ENCODE measurements around the gene TIGD4. TPM values are rescaled to one million over a fixed set of nuclear protein-coding genes. Genes with fewer than 3 reads are reported as not detected.

The TIGD4 gene
- total and polyA plus RNA-seq, 2 of the 8 experiments (the other 6 are each of a cell fraction or from before 2014, with no cell fraction given), result 0.42 to 2.3 TPM

DNA sequence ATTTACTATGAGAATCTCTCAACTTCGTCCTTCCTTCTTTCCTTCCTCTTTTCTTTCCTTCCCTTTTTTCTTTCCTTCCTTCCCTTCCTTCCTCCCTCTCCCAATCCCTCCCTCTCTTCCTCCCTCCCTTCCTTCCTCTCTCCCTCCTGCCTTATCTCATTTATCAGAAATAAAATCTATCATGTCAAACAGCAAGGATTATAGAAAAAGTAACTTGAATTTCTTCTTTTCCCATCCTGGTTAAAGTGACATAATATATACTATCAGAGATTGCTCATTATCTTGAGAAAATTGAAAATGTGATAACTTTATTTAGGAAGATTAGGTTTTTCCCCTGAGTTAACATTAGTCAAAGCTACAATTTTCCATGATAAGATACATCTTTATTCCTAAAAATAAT, 5.6 kb downstream of the TIGD4 start (continued):
- TF ChIP-seq, protein P1, sequence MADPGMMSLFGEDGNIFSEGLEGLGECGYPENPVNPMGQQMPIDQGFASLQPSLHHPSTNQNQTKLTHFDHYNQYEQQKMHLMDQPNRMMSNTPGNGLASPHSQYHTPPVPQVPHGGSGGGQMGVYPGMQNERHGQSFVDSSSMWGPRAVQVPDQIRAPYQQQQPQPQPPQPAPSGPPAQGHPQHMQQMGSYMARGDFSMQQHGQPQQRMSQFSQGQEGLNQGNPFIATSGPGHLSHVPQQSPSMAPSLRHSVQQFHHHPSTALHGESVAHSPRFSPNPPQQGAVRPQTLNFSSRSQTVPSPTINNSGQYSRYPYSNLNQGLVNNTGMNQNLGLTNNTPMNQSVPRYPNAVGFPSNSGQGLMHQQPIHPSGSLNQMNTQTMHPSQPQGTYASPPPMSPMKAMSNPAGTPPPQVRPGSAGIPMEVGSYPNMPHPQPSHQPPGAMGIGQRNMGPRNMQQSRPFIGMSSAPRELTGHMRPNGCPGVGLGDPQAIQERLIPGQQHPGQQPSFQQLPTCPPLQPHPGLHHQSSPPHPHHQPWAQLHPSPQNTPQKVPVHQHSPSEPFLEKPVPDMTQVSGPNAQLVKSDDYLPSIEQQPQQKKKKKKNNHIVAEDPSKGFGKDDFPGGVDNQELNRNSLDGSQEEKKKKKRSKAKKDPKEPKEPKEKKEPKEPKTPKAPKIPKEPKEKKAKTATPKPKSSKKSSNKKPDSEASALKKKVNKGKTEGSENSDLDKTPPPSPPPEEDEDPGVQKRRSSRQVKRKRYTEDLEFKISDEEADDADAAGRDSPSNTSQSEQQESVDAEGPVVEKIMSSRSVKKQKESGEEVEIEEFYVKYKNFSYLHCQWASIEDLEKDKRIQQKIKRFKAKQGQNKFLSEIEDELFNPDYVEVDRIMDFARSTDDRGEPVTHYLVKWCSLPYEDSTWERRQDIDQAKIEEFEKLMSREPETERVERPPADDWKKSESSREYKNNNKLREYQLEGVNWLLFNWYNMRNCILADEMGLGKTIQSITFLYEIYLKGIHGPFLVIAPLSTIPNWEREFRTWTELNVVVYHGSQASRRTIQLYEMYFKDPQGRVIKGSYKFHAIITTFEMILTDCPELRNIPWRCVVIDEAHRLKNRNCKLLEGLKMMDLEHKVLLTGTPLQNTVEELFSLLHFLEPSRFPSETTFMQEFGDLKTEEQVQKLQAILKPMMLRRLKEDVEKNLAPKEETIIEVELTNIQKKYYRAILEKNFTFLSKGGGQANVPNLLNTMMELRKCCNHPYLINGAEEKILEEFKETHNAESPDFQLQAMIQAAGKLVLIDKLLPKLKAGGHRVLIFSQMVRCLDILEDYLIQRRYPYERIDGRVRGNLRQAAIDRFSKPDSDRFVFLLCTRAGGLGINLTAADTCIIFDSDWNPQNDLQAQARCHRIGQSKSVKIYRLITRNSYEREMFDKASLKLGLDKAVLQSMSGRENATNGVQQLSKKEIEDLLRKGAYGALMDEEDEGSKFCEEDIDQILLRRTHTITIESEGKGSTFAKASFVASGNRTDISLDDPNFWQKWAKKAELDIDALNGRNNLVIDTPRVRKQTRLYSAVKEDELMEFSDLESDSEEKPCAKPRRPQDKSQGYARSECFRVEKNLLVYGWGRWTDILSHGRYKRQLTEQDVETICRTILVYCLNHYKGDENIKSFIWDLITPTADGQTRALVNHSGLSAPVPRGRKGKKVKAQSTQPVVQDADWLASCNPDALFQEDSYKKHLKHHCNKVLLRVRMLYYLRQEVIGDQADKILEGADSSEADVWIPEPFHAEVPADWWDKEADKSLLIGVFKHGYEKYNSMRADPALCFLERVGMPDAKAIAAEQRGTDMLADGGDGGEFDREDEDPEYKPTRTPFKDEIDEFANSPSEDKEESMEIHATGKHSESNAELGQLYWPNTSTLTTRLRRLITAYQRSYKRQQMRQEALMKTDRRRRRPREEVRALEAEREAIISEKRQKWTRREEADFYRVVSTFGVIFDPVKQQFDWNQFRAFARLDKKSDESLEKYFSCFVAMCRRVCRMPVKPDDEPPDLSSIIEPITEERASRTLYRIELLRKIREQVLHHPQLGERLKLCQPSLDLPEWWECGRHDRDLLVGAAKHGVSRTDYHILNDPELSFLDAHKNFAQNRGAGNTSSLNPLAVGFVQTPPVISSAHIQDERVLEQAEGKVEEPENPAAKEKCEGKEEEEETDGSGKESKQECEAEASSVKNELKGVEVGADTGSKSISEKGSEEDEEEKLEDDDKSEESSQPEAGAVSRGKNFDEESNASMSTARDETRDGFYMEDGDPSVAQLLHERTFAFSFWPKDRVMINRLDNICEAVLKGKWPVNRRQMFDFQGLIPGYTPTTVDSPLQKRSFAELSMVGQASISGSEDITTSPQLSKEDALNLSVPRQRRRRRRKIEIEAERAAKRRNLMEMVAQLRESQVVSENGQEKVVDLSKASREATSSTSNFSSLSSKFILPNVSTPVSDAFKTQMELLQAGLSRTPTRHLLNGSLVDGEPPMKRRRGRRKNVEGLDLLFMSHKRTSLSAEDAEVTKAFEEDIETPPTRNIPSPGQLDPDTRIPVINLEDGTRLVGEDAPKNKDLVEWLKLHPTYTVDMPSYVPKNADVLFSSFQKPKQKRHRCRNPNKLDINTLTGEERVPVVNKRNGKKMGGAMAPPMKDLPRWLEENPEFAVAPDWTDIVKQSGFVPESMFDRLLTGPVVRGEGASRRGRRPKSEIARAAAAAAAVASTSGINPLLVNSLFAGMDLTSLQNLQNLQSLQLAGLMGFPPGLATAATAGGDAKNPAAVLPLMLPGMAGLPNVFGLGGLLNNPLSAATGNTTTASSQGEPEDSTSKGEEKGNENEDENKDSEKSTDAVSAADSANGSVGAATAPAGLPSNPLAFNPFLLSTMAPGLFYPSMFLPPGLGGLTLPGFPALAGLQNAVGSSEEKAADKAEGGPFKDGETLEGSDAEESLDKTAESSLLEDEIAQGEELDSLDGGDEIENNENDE (IDR thresholded peaks at IDR 0.05; ENCODE audit: insufficient replicate concordance, low read length), result no peak
- no peak for TF ChIP-seq CTBP2 (IDR thresholded peaks at IDR 0.05; ENCODE audit: borderline replicate concordance, insufficient read depth, insufficient read length, low read length)
- no peak for TF ChIP-seq MAFK (IDR thresholded peaks at IDR 0.05; ENCODE audit: low read depth, low read length)
